Heart left ventricle (tissue), 13 donors: Measurements from ENCODE around the gene RGS7.

ENCODE experiments used
- CTCF ChIP-seq, 12 donors: fragments of 200-600 bp; sonication (generic) in 4 of 12; IDR thresholded peaks; one replicate each; pipeline versions ENCODE4 v1.5.0 to v1.8.0; 2018 to 2022; ENCODE audit warnings: antibody characterized with exemption in 12 of 12, mild to moderate bottlenecking in 5 of 12
- POLR2A ChIP-seq, 2 donors: fragments of 450-650 bp; IDR thresholded peaks; one replicate each; pipeline ENCODE4 v1.6.1; 2017; ENCODE audit warnings: antibody characterized with exemption in 2 of 2, mild to moderate bottlenecking in 2 of 2, moderate library complexity in 2 of 2
- donor health status: ischemic (EF 13 %, LVEDD 7.1; RV severe dilation, severe dysfunction).
- donor health status: DM: no; HTN: yes; CAD: no.
- donor health status: DM: no; HTN: no; CAD: no.
- donor health status: ischemic (EF 25% LVEDD 6.9; RV normal size, moderate dysfunction).
- donor health status: ischemic (EF 25% LVEDD 5.7; RV mildly dilated, moderate dysfunction).
- donor health status: ischemic (EF 35%, LVEDD 5.7; RV mildly dilated, moderate dysfunction).
- donor health status: nonischemic (EF 11% LVEDD 7.7; RV severe dilation, severe dysfunction).
- donor health status: DM: yes; HTN: yes; CAD: no.
- donor health status: PGD.
- donor health status: ischemic (EF 29% LVEDD 5.4; RV normal size, mild dysfunction).
- donor health status: nonischemic (EF 23%, LVEDD 6.1; RV moderate dilation, normal function).

DNA sequence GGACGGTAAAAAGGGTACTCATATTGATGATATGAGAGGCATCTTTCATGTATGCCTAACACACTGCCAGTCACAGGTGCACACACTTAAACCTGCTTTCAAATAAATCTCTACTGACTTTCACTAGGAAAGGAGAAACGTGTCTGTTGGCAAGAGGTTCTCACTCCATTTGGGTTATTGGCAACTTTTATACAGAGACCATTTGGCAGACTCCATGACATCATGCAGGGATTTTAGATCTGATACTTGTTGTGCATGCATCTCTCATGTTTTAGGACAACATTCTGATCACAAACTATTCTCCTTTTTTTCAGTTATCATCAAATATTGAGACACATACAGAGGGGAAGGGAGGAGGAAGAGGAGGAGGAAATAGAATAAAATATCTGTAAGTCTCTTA lies 31.5 kb downstream of the RGS7 start:
- no peak for TF ChIP-seq POLR2A (IDR thresholded peaks at IDR 0.05)
- no peak for TF ChIP-seq CTCF (IDR thresholded peaks at IDR 0.05)
